ENCODE data around the gene ATG7. TPM values are rescaled to one million over a fixed set of nuclear protein-coding genes. Genes with fewer than 3 reads are reported as not detected.
A peak's percentile ranks its signal among the peaks of the same experiment; 100 is the strongest.

ATG7 gene
- total RNA-seq, 1 donor from 2014 or later: 40.3 TPM

GRCh38 chr3:11535243-11535960, 263.2 kb downstream of the ATG7 start:
- H3K4me1 Mint-ChIP-seq: peaks cover 63% of the 10 kb centered on the region
- H3K27me3 Mint-ChIP-seq (ENCODE audit: low read depth): no peaks in the 10 kb centered on the region

GRCh38 chr3:11536132-11536935, 264.1 kb downstream of the ATG7 start:
- Mint-ChIP-seq H3K27ac (no peak overlapping the region), H3K9me3 (no peaks in the 10 kb centered on the region), H3K4me1 (peaks cover 60% of the 10 kb centered on the region), H3K4me3 (no peak overlapping the region), H3K36me3 (no peaks in the 10 kb centered on the region), H3K27me3 (ENCODE audit: low read depth) (no peaks in the 10 kb centered on the region)
- DNase-seq (ENCODE audit: low spot score in 2 of 2, unreplicated experiment in 2 of 2): no peak
- no peak for TF ChIP-seq CTCF (IDR thresholded peaks at IDR 0.05; ENCODE audit: unreplicated experiment)

More at GRCh38 chr3:11535243-11535960, 263.2 kb downstream of the ATG7 start:
- Mint-ChIP-seq H3K9me3 (no peaks in the 10 kb centered on the region), H3K27ac (peak overlapping the region; percentile 50), H3K4me3 (no peak overlapping the region), H3K36me3 (no peaks in the 10 kb centered on the region)
- no peak for DNase-seq (ENCODE audit: low spot score in 2 of 2, unreplicated experiment in 2 of 2)
- TF ChIP-seq CTCF (IDR thresholded peaks at IDR 0.05; ENCODE audit: unreplicated experiment): no peak

GRCh38 chr3:11536936-11537612, 264.9 kb downstream of the ATG7 start:
- H3K27me3 Mint-ChIP-seq (ENCODE audit: low read depth): no peaks in the 10 kb centered on the region
- H3K4me1 Mint-ChIP-seq: peaks cover 64% of the 10 kb centered on the region
- H3K9me3 Mint-ChIP-seq: no peaks in the 10 kb centered on the region
- H3K4me3 Mint-ChIP-seq: no peak overlapping the region
- no peaks in the 10 kb centered on the region for H3K36me3 Mint-ChIP-seq
- H3K27ac Mint-ChIP-seq: no peak overlapping the region
- no peak for DNase-seq (ENCODE audit: low spot score in 2 of 2, unreplicated experiment in 2 of 2)
- TF ChIP-seq CTCF (IDR thresholded peaks at IDR 0.05; ENCODE audit: unreplicated experiment): no peak

GRCh38 chr3:11538581-11538980, 266.4 kb downstream of the ATG7 start:
- peaks cover 62% of the 10 kb centered on the region for H3K4me1 Mint-ChIP-seq
- H3K36me3 Mint-ChIP-seq: no peaks in the 10 kb centered on the region
- no peaks in the 10 kb centered on the region for H3K9me3 Mint-ChIP-seq
- no peaks in the 10 kb centered on the region for H3K27me3 Mint-ChIP-seq (ENCODE audit: low read depth)
- H3K4me3 Mint-ChIP-seq: no peak overlapping the region
- TF ChIP-seq CTCF (IDR thresholded peaks at IDR 0.05; ENCODE audit: unreplicated experiment): no peak
- no peak for DNase-seq (ENCODE audit: low spot score in 2 of 2, unreplicated experiment in 2 of 2)
- H3K27ac Mint-ChIP-seq: no peak overlapping the region

- H3K4me3 Mint-ChIP-seq: no peak overlapping the region
- no peaks in the 10 kb centered on the region for H3K27me3 Mint-ChIP-seq (ENCODE audit: low read depth)
- H3K9me3 Mint-ChIP-seq: no peaks in the 10 kb centered on the region
- H3K36me3 Mint-ChIP-seq: no peaks in the 10 kb centered on the region
- no peak for TF ChIP-seq CTCF (IDR thresholded peaks at IDR 0.05; ENCODE audit: unreplicated experiment)
- H3K4me1 Mint-ChIP-seq: peaks cover 56% of the 10 kb centered on the region
- no peak overlapping the region for H3K27ac Mint-ChIP-seq
- DNase-seq (ENCODE audit: low spot score in 2 of 2, unreplicated experiment in 2 of 2): no peak
These were observed 267.0 kb downstream of the ATG7 start for GRCh38 chr3:11539218-11539617.
